ENCODE results near the gene KRT5. TPM values are rescaled to one million over a fixed set of nuclear protein-coding genes. Genes with fewer than 3 reads are reported as not detected.

Gene KRT5
- total RNA-seq: 0.42 and 2.7 TPM in 2 replicates

DNA sequence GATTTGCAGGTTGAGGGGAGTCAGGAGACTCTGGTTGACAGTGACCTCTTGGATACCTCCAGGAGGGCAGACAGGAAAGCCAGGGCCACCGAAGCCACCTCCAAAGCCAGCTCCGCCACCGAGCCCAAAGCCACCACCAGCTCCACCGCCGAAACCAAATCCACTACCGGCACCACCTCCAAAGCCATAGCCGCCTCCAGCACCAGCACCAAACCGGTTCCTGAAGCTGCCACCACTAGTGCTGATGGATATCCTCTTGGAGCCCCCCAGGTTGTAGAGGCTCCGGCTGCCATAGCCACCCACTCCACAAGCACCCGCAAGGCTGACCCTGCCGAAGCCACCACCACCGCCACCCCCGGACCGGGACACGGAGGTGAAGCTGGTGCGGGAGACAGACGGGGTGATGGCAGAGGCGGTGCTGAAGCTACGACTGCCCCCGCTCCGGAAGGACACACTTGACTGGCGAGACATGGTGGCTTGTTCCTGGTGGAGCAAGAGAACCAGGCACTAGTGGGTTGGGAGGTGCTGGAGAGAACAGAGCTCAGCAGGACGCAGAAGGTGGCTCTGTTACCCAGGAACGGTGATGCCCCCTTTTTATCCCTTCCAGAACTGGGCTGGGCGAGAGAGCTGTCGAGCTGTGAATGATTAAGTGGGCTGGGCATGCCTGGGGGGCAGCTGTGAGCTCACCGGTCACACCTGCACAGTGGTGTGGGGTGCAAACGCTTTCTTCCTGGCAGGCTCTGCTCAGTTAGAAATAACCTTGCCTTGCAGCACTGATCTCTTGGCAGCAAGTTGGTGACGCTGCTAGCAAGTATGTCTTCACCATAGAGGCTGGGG, at the start of gene KRT5:
Gene KRT5, minus strand, starts transcription at position 569 of the 837 bp plus-strand sequence. Its CDS starts 98 bp downstream, at position 471.
- DNase-seq: no peak

- DNase-seq: no peak
Observed at GRCh38 chr12:52568111-52568510, 47.9 kb upstream of the KRT5 start.

- no peak for DNase-seq
Observed at GRCh38 chr12:52566847-52567291, 46.7 kb upstream of the KRT5 start.

GRCh38 chr12:52564582-52564981, 44.4 kb upstream of the KRT5 start:
- no peak for DNase-seq

- peak; percentile 21 for DNase-seq
Observed at GRCh38 chr12:52561880-52562449, 41.8 kb upstream of the KRT5 start.

GRCh38 chr12:52559979-52560378, 39.8 kb upstream of the KRT5 start:
- DNase-seq: no peak

GRCh38 chr12:52558781-52559445, 38.7 kb upstream of the KRT5 start:
- DNase-seq: no peak

GRCh38 chr12:52557476-52557875, 37.3 kb upstream of the KRT5 start:
- DNase-seq: no peak

- DNase-seq: no peak
Observed at GRCh38 chr12:52555577-52555976, 35.4 kb upstream of the KRT5 start.

- no peak for DNase-seq
Observed at GRCh38 chr12:52552681-52553195, 32.5 kb upstream of the KRT5 start, which contains the start of gene KRT71. KRT71 (minus strand) TSS chr12:52553145; CDS start chr12:52553077, 68 bp downstream.

DNA sequence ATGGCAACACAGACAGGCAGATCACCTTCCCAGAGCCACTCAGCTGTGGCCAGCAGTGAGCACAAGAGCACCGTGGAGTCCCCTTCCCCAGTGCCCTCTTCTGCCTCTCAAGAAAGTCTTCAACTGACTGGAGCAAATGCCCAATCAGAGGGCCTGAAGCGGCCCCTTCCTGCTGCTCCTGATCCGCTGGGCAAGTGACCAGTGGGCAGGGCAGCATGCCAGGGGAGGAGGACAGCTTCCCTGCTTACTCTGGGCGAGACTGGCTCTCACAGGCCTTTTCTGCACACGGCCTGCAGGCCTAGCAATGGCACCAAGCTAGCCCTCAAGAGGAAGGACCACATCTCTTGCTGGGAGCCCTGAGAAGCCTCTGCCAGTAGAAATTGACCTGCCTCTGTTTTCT, 31.9 kb upstream of the KRT5 start:
- DNase-seq: no peak

- no peak for DNase-seq
Observed at GRCh38 chr12:52551216-52551865, 31.1 kb upstream of the KRT5 start.

DNA sequence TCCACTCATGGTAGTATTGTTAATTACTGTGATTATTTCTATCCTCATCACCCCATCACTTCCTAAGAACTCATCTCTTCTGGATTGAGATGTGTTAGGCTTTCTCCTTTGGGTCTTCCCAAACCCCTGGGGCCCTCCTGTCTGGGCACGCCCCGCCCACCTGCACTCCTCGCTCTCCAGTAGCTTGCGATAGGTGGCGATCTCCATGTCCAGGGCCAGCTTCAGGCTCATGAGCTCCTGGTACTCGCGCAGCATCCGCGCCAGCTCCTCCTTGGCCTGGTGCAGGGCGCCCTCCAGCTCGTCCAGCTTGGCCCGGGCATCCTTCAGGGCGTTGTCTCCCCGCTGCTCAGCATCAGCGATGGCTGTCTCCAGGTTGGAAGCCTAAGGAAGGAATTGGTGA, 25.9 kb upstream of the KRT5 start:
- DNase-seq: no peak

GRCh38 chr12:52543985-52544883, 24.0 kb upstream of the KRT5 start:
- DNase-seq: no peak

DNA sequence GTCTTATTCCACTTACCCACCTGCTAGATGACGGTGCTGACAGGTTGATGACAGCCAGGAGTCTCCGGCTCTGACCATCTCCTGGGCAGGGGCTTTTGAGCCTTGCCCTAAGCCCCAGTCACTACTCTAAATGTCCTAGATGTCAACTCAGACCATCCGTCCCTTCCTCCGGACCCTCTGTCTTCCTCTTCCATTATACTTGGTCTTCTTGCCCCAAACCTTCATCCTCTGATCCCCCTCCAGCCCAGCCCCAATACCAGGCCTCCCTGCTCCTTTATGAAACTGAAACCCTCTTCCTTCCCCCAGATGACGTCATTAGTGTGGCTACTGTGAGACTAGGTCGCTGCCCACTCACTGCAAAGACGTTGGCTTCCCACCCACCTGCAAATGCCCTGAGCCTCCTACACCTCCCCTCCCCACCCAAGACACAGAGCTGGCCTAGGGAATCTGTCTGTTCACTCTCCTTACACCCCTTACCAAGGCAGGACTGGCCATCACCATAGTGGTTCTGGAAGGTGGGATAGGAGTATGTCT, 22.7 kb upstream of the KRT5 start:
- DNase-seq: no peak

DNA sequence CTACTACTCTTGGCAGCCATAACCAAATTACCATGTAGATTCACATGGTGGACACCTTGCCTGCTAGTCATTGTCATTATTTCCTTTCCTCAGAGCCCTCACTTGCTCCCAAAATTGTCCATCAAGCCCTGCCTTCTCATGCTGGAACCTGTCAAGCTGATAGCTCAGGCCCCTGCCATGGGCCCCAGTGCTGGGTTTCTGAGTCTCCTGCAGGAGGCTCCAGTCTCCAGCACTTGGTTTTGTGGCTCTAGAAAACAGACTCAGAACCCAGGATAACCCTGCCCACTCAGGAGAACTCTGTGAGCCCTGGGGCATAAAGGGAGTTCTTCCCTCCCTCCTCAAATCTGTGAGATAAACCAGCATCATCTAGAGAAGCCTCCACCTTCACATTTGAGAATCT, 22.0 kb upstream of the KRT5 start:
- no peak for DNase-seq

- DNase-seq: no peak
Observed at GRCh38 chr12:52541709-52542108, 21.5 kb upstream of the KRT5 start.

GRCh38 chr12:52540531-52540930, 20.3 kb upstream of the KRT5 start:
- no peak for DNase-seq

- DNase-seq: no peak
Observed at GRCh38 chr12:52539821-52540173, 19.6 kb upstream of the KRT5 start.

GRCh38 chr12:52539083-52539820, 19.1 kb upstream of the KRT5 start:
- DNase-seq: peak; percentile 44

GRCh38 chr12:52537101-52537500, 16.9 kb upstream of the KRT5 start:
- DNase-seq: no peak
